Measurements from ENCODE around the gene STRN.

DNA sequence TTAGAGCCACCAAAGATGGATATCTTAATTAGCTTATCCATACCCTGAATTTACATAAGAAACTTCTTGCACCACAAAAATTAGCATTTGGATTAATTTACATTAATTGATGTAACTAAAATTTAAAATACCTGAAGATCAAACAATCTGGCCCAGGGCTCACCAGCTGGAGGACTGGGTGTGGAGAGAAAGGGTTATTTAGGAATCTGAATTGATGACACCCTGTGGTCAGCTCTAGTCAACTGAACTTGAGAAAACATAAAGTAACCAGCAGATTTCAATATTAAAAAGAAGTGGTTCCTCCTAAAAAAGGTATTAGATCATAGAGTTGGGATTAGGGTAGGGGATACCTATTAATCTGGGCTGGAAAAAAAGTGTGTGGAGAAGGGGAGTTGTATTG lies 122.5 kb downstream of the STRN start:
- TF ChIP-seq MAX (IDR thresholded peaks at IDR 0.05) = no peak
- TF ChIP-seq NR2F1 (CRISPR knock-in tag; IDR thresholded peaks at IDR 0.05) = no peak
- no peak for TF ChIP-seq POLR2A (IDR thresholded peaks at IDR 0.05; ENCODE audit: insufficient read depth in 1 of 2, low read depth in 2 of 2, low read length in 2 of 2)
- TF ChIP-seq CEBPB (IDR thresholded peaks at IDR 0.05; ENCODE audit: borderline replicate concordance, low read depth, low read length) = no peak
- no peak for TF ChIP-seq FOXP1 (IDR thresholded peaks at IDR 0.05)
- TF ChIP-seq FOXP1 (CRISPR knock-in tag; IDR thresholded peaks at IDR 0.05) = no peak
- TF ChIP-seq ATF3 (CRISPR knock-in tag; IDR thresholded peaks at IDR 0.05) = no peak
- no peak for TF ChIP-seq FUBP1 (CRISPR knock-in tag; IDR thresholded peaks at IDR 0.05; ENCODE audit: borderline replicate concordance)
